OCI-LY1 (cell line): ENCODE data around the gene VWC2L.

Source experiments
- H2AFZ ChIP-seq: fragments of 200-600 bp; sonication (generic), shearing (Covaris generic); 2 replicates; pipeline ENCODE4 v1.6.0; 2014; ENCODE audit warnings: antibody characterized with exemption, mild to moderate bottlenecking, low read length
- H3F3A ChIP-seq: fragments of 200-600 bp; sonication (generic), shearing (Covaris generic); 2 replicates; pipeline ENCODE4 v1.6.0; 2014; ENCODE audit warnings: mild to moderate bottlenecking, antibody characterized with exemption, low read length, moderate library complexity; ENCODE audit not compliant: insufficient read depth
- H3K27ac ChIP-seq: fragments of 200-600 bp; sonication (generic); 2 replicates; pipeline ENCODE4 v1.5.1; 2014; ENCODE audit warnings: low read length, mixed run types, mild to moderate bottlenecking, low read depth; ENCODE audit not compliant: poor library complexity, severe bottlenecking
- H3K27me3 ChIP-seq: fragments of 200-600 bp; sonication (generic); 2 replicates; pipeline ENCODE4 v1.6.0; 2014; ENCODE audit warnings: antibody characterized with exemption, mild to moderate bottlenecking, low read length, moderate library complexity; ENCODE audit not compliant: insufficient read depth
- H3K36me3 ChIP-seq: fragments of 200-600 bp; sonication (generic); 2 replicates; pipeline ENCODE4 v1.6.1; 2014; ENCODE audit warnings: mild to moderate bottlenecking, antibody characterized with exemption, low read length, moderate library complexity, mixed read lengths; ENCODE audit not compliant: insufficient read depth
- H3K4me1 ChIP-seq: fragments of 200-600 bp; sonication (generic); 2 replicates; pipeline ENCODE4 v1.5.1; 2014; ENCODE audit warnings: mild to moderate bottlenecking, low read length, moderate library complexity; ENCODE audit not compliant: insufficient read depth, severe bottlenecking
- H3K4me2 ChIP-seq: fragments of 200-600 bp; sonication (generic), shearing (Covaris generic); 2 replicates; pipeline ENCODE4 v1.6.1; 2014; ENCODE audit warnings: low read length
- H3K4me3 ChIP-seq: fragments of 200-600 bp; sonication (generic); 2 replicates; pipeline ENCODE4 v1.5.1; 2014; ENCODE audit warnings: low read length, low read depth, mild to moderate bottlenecking, mixed read lengths; ENCODE audit not compliant: poor library complexity, severe bottlenecking
- H3K79me2 ChIP-seq: fragments of 200-600 bp; shearing (Covaris generic); 2 replicates; pipeline ENCODE4 v1.6.1; 2016; ENCODE audit warnings: mixed run types, low read length, mixed read lengths; ENCODE audit not compliant: insufficient read depth
- H3K9ac ChIP-seq: fragments of 200-600 bp; sonication (generic), shearing (Covaris generic); 2 replicates; pipeline ENCODE4 v1.6.1; 2014; ENCODE audit warnings: mild to moderate bottlenecking, low read length, mixed read lengths
- H3K9me2 ChIP-seq: fragments of 200-600 bp; sonication (generic), shearing (Covaris generic); 2 replicates; pipeline ENCODE4 v1.6.1; 2014; ENCODE audit warnings: low read depth, mild to moderate bottlenecking, low read length, mixed read lengths
- H3K9me3 ChIP-seq: fragments of 200-600 bp; shearing (Covaris generic); 2 replicates; pipeline ENCODE4 v1.6.1; 2014; ENCODE audit warnings: low read length, mixed read lengths
- H4K20me1 ChIP-seq: fragments of 200-600 bp; sonication (generic), shearing (Covaris generic); 2 replicates; pipeline ENCODE4 v1.6.0; 2016; ENCODE audit warnings: mild to moderate bottlenecking, low read length; ENCODE audit not compliant: insufficient read depth
- CTCF ChIP-seq: fragments of 200-600 bp; sonication (generic), shearing (Covaris generic); IDR thresholded peaks from 2 replicates; pipeline ENCODE4 v1.5.1; 2017; ENCODE audit warnings: mild to moderate bottlenecking, antibody characterized with exemption, low read length, moderate library complexity, mixed read lengths
- EZH2 ChIP-seq: fragments of 200-600 bp; sonication (generic), shearing (Covaris generic); IDR thresholded peaks from 2 replicates; pipeline ENCODE4 v1.8.0; 2017; ENCODE audit warnings: borderline replicate concordance, mixed run types, mild to moderate bottlenecking, antibody characterized with exemption, low read length, moderate library complexity, mixed read lengths

The VWC2L gene

GRCh38 chr2:214519258-214519818, 108.5 kb downstream of the VWC2L start:
- H4K20me1 ChIP-seq: no peaks in the 10 kb centered on the region
- H3F3A ChIP-seq: no peaks in the 10 kb centered on the region
- no peak overlapping the region for H3K4me3 ChIP-seq
- TF ChIP-seq CTCF (no peak), EZH2 (no peak)
- H3K36me3 ChIP-seq: no peaks in the 10 kb centered on the region
- no peak overlapping the region for H2AFZ ChIP-seq
- no peaks in the 10 kb centered on the region for H3K9me2 ChIP-seq
- H3K4me2 ChIP-seq: no peak overlapping the region
- no peak overlapping the region for H3K9ac ChIP-seq
- no peaks in the 10 kb centered on the region for H3K27me3 ChIP-seq
- H3K9me3 ChIP-seq: no peaks in the 10 kb centered on the region
- no peak overlapping the region for H3K27ac ChIP-seq
- H3K4me1 ChIP-seq: no peaks in the 10 kb centered on the region
- H3K79me2 ChIP-seq: no peaks in the 10 kb centered on the region

GRCh38 chr2:214529021-214529420, 118.2 kb downstream of the VWC2L start:
- Histone ChIP-seq H3K79me2 (no peaks in the 10 kb centered on the region), H3K4me3 (no peak overlapping the region), H3K9ac (no peak overlapping the region), H3F3A (no peaks in the 10 kb centered on the region), H3K36me3 (no peaks in the 10 kb centered on the region), H3K9me2 (no peaks in the 10 kb centered on the region), H3K4me2 (no peak overlapping the region), H3K27me3 (no peaks in the 10 kb centered on the region), H4K20me1 (no peaks in the 10 kb centered on the region), H3K4me1 (no peaks in the 10 kb centered on the region), H3K9me3 (no peaks in the 10 kb centered on the region), H2AFZ (no peak overlapping the region), H3K27ac (no peak overlapping the region)
- TF ChIP-seq CTCF: no peak
- no peak for TF ChIP-seq EZH2

GRCh38 chr2:214529514-214529913, 118.7 kb downstream of the VWC2L start:
- H3K27me3 ChIP-seq: no peaks in the 10 kb centered on the region
- H2AFZ ChIP-seq: no peak overlapping the region
- H3K4me2 ChIP-seq: no peak overlapping the region
- H3K27ac ChIP-seq: no peak overlapping the region
- no peaks in the 10 kb centered on the region for H3K9me3 ChIP-seq
- no peaks in the 10 kb centered on the region for H3K79me2 ChIP-seq
- H3F3A ChIP-seq: no peaks in the 10 kb centered on the region
- no peaks in the 10 kb centered on the region for H4K20me1 ChIP-seq
- no peaks in the 10 kb centered on the region for H3K9me2 ChIP-seq
- H3K4me3 ChIP-seq: no peak overlapping the region
- H3K9ac ChIP-seq: no peak overlapping the region
- H3K36me3 ChIP-seq: no peaks in the 10 kb centered on the region
- no peak for TF ChIP-seq CTCF
- no peak for TF ChIP-seq EZH2
- H3K4me1 ChIP-seq: no peaks in the 10 kb centered on the region
